DND-41 (cell line): ENCODE data around the gene DVL2.

ENCODE experiments used
- ATAC-seq: fragments of 200-7000 bp; cut with Tn5 transposase; 3 replicates; pipeline ENCODE4 v1.9.1; 2021; ENCODE audit warnings: low read depth; ENCODE audit not compliant: insufficient read depth
- DNase-seq: peaks from one replicate; pipeline ENCODE4 v3.0.0-alpha.2; 2020
- H2AFZ ChIP-seq: 2 replicates; pipeline ENCODE4 v1.6.0; 2012; ENCODE audit warnings: low read depth, low read length
- H3K27ac ChIP-seq: 2 replicates; pipeline ENCODE4 v1.5.1; 2012; ENCODE audit warnings: low read length, inconsistent platforms
- H3K27me3 ChIP-seq: fragments of 200-600 bp; sonication (generic); 2 replicates; pipeline ENCODE4 v1.6.0; 2012; ENCODE audit warnings: low read length, mild to moderate bottlenecking, inconsistent platforms; ENCODE audit not compliant: insufficient read depth, poor library complexity
- H3K36me3 ChIP-seq: 2 replicates; pipeline ENCODE4 v1.5.1; 2012; ENCODE audit warnings: low read length, inconsistent platforms; ENCODE audit not compliant: insufficient read depth
- H3K4me1 ChIP-seq: 2 replicates; pipeline ENCODE4 v1.5.1; 2012; ENCODE audit warnings: mild to moderate bottlenecking, low read length; ENCODE audit not compliant: insufficient read depth
- H3K4me2 ChIP-seq: 2 replicates; pipeline ENCODE4 v1.6.0; 2012; ENCODE audit warnings: mild to moderate bottlenecking, moderate library complexity, low read length, inconsistent platforms; ENCODE audit not compliant: insufficient read depth
- H3K4me3 ChIP-seq, 2 experiments: fragments of 200-600 bp in 1 of 2; shearing (Covaris generic) in 1 of 2; 2 replicates each; pipeline ENCODE4 v1.5.1; 2012 to 2016; ENCODE audit warnings: inconsistent platforms in 2 of 2, low read length in 2 of 2, mild to moderate bottlenecking in 2 of 2, low read depth in 1 of 2, moderate library complexity in 1 of 2
- H3K79me2 ChIP-seq: 2 replicates; pipeline ENCODE4 v1.6.0; 2012; ENCODE audit warnings: low read length, inconsistent platforms; ENCODE audit not compliant: insufficient read depth
- H3K9ac ChIP-seq: 2 replicates; pipeline ENCODE4 v1.6.0; 2012; ENCODE audit warnings: low read depth, mild to moderate bottlenecking, inconsistent platforms, low read length, moderate library complexity
- H3K9me3 ChIP-seq: 2 replicates; pipeline ENCODE4 v1.5.1; 2012; ENCODE audit warnings: low read length, moderate library complexity, mild to moderate bottlenecking, inconsistent platforms; ENCODE audit not compliant: insufficient read depth, severe bottlenecking
- H4K20me1 ChIP-seq: 2 replicates; pipeline ENCODE4 v1.6.0; 2012; ENCODE audit warnings: low read length; ENCODE audit not compliant: insufficient read depth
- CTCF ChIP-seq: IDR thresholded peaks from 2 replicates; pipeline ENCODE4 v1.5.1; 2012; ENCODE audit warnings: borderline replicate concordance, low read length, moderate library complexity, mild to moderate bottlenecking; ENCODE audit not compliant: poor library complexity, severe bottlenecking; ENCODE audit errors: extremely low read depth
- EZH2 ChIP-seq: IDR thresholded peaks from 3 replicates; pipeline ENCODE4 v1.6.1; 2012; ENCODE audit warnings: borderline replicate concordance, low read depth, mild to moderate bottlenecking, moderate library complexity, low read length, inconsistent platforms; ENCODE audit not compliant: severe bottlenecking

The DVL2 gene

DNA sequence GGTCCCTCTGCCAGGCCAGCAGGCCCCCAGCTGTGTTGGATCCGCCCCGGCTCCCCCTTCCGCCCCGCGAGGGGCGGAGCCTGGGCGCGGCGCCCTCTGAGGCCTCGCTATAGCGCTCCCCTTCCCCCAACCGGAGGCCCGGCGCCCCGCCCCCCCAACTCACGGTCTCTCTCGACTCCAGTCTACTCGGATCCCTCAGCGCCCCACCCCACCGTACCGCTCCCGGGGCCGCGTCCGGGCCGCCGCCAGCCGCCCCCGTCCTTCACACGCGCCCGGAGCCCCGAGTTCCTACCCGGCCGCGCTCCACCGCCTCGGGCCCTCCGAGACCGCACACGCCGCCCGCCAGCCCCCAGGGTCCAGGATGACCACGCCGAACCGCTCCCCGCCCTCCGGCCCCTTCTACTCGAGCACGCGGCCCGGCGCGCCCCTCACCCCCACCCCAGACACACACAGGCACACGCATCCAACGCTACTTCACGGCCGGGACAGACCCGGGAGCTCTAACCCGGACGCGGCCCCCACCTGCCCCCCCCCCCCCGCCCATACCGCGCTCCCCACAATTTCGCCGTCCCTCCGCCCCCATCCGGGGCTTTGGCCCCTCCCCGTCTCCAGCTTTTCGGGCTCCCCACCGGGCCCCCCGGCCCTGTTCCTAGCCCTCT is 3.6 kb upstream of the DVL2 start:
- Histone ChIP-seq H3K79me2 (peaks cover 86% of the 10 kb centered on the region), H3K4me1 (peaks cover 64% of the 10 kb centered on the region), H3K36me3 (peaks cover 43% of the 10 kb centered on the region), H3K27ac (peak overlapping the region; percentile 81), H2AFZ (peak overlapping the region; percentile 26; the same call in 1 of the 2 replicates), H4K20me1 (peaks cover 29% of the 10 kb centered on the region), H3K27me3 (no peaks in the 10 kb centered on the region), H3K9me3 (no peaks in the 10 kb centered on the region), H3K4me2 (peak overlapping the region; percentile 99), H3K9ac (peak overlapping the region; percentile 88), H3K4me3 (peak overlapping the region; percentile 73 to 85; a peak in 3 of 4 replicates)
- no peak for TF ChIP-seq CTCF
- no peak for TF ChIP-seq EZH2
- DNase-seq (peak; percentile 88), ATAC-seq (peak; percentile 41)

DNA sequence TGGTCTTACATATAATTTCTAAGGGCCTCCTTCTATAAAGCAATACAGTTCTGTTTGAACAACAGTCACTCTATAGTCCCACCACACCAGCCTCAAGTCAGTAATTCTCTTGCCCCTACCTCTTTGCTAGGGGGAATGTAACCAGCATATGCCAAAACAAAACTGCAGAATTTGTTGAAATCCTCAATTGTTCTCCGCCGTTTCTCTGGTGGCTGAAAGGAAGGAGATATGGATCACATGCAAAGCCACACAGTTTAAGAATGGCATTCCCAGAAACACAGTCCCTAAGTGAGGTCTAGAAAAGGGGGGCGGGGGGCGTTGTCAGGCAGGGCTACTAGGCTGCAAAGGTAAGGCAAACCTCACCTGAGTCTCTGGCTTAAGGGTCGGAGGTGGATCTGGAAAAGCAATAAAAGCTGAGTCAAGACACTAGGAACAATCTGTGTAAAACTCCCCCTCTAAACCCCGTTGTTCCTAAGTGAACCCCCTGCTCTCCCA is 3.0 kb upstream of the DVL2 start:
- peak overlapping the region; percentile 81 for H3K27ac ChIP-seq
- no peak for DNase-seq
- peak overlapping the region; percentile 53 to 85; a peak in 3 of 4 replicates for H3K4me3 ChIP-seq
- H3K79me2 ChIP-seq: peaks cover 87% of the 10 kb centered on the region
- H2AFZ ChIP-seq: no peak overlapping the region
- H3K4me2 ChIP-seq: peak overlapping the region; percentile 99
- TF ChIP-seq CTCF: no peak
- TF ChIP-seq EZH2: no peak
- H3K4me1 ChIP-seq: peaks cover 70% of the 10 kb centered on the region
- no peaks in the 10 kb centered on the region for H3K9me3 ChIP-seq
- H3K9ac ChIP-seq: peak overlapping the region; percentile 88
- H3K27me3 ChIP-seq: no peaks in the 10 kb centered on the region
- ATAC-seq: no peak
- H3K36me3 ChIP-seq: peaks cover 46% of the 10 kb centered on the region
- H4K20me1 ChIP-seq: peaks cover 33% of the 10 kb centered on the region

DNA sequence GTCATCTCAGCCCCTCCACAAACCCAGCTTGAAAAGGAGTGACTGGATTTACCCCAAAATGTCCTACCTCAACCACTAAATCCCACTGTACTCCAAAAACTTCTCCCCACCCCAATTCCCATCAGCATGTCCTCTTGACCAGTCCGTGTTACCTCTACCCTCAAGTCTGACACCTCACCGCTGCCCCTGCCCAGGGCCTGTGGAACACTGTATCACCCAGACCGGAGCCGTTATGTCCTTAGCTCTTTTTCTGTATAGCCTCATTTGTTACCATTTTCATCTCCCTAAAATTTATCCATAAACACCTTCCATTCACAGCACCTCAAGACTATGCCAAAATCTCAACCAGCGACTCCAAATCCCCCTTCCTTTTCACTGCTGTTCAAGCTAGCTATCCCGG is 2.5 kb upstream of the DVL2 start:
- TF ChIP-seq EZH2: no peak
- no peak for TF ChIP-seq CTCF
- no peak overlapping the region for H2AFZ ChIP-seq
- no peak overlapping the region; a peak in 1 of 4 replicates for H3K4me3 ChIP-seq
- H3K9me3 ChIP-seq: no peaks in the 10 kb centered on the region
- H3K4me2 ChIP-seq: peak overlapping the region; percentile 99
- ATAC-seq (no peak), DNase-seq (no peak)
- H4K20me1 ChIP-seq: peaks cover 38% of the 10 kb centered on the region
- H3K79me2 ChIP-seq: peaks cover 88% of the 10 kb centered on the region
- peaks cover 51% of the 10 kb centered on the region for H3K36me3 ChIP-seq
- peaks cover 73% of the 10 kb centered on the region for H3K4me1 ChIP-seq
- H3K9ac ChIP-seq: peak overlapping the region; percentile 88
- H3K27ac ChIP-seq: peak overlapping the region; percentile 81; the same call in 1 of the 2 replicates
- H3K27me3 ChIP-seq: no peaks in the 10 kb centered on the region
